SK-N-SH (cell line): Measurements from ENCODE around the gene RFTN1. TPM values are rescaled to one million over a fixed set of nuclear protein-coding genes. Genes with fewer than 3 reads are reported as not detected.

Source experiments
- CTCF ChIA-PET: fragments of 300-600, 350-600 bp; formaldehyde crosslinking; extraction: SDS; loops from one replicate; lab custom pipeline; 2021; lab: Yijun Ruan, JAX
- POLR2A ChIA-PET: fragments of 350-600 bp; sonication (Branson Sonifier 250); formaldehyde crosslinking; extraction: SDS; loops from one replicate; lab custom pipeline; 2020; ENCODE audit warnings: antibody characterized with exemption, inconsistent platforms; lab: Yijun Ruan, JAX
- DNase-seq: peaks from one replicate; pipeline ENCODE4 v3.0.0; 2012
- H2AFZ ChIP-seq: fragments of 200-600 bp; sonication (generic); 2 replicates; pipeline ENCODE4 v1.8.1; 2016; ENCODE audit warnings: antibody characterized with exemption, mild to moderate bottlenecking, low read depth
- H3F3A ChIP-seq: fragments of 200-600 bp; sonication (generic); replicated peaks from 2 replicates; pipeline ENCODE3; 2016; ENCODE audit warnings: antibody characterized with exemption, mild to moderate bottlenecking; ENCODE audit not compliant: insufficient read depth
- H3K27ac ChIP-seq, 2 experiments: fragments of 200-500 bp in 1 of 2; fragments of 200-600 bp in 1 of 2; sonication (Bioruptor generic) in 1 of 2; sonication (generic), shearing (Covaris generic) in 1 of 2; 2 replicates each; pipeline versions ENCODE4 v1.5.1 to v1.6.1; 2014 to 2016; ENCODE audit warnings: low read depth in 2 of 2, inconsistent platforms in 1 of 2, low read length in 1 of 2, mild to moderate bottlenecking in 1 of 2, mixed read lengths in 1 of 2
- H3K27me3 ChIP-seq: fragments of 200-600 bp; sonication (generic), shearing (Covaris generic); 2 replicates; pipeline ENCODE4 v1.6.1; 2016; ENCODE audit warnings: mixed run types; ENCODE audit not compliant: insufficient read depth
- H3K36me3 ChIP-seq, 2 experiments: fragments of 200-500 bp in 1 of 2; fragments of 200-600 bp in 1 of 2; sonication (Bioruptor generic) in 1 of 2; sonication (generic) in 1 of 2; replicated peaks in 1 of 2; 2 replicates each; pipeline versions ENCODE3 to v1.5.1; 2014 to 2016; ENCODE audit warnings: low read length in 1 of 2, mild to moderate bottlenecking in 1 of 2; ENCODE audit not compliant: insufficient read depth in 2 of 2, control insufficient read depth in 1 of 2
- H3K4me1 ChIP-seq, 2 experiments: fragments of 200-500 bp in 1 of 2; fragments of 200-600 bp in 1 of 2; sonication (Bioruptor generic) in 1 of 2; sonication (generic), shearing (Covaris generic) in 1 of 2; 2 replicates each; pipeline versions ENCODE4 v1.5.1 to v1.6.1; 2014 to 2016; ENCODE audit warnings: low read depth in 1 of 2, low read length in 1 of 2, mixed run types in 1 of 2; ENCODE audit not compliant: insufficient read depth in 2 of 2, control insufficient read depth in 1 of 2
- H3K4me2 ChIP-seq: fragments of 200-600 bp; sonication (generic), shearing (Covaris generic); 2 replicates; pipeline ENCODE4 v1.6.1; 2017; ENCODE audit warnings: mixed run types
- H3K4me3 ChIP-seq, 2 experiments: fragments of 200-500 bp in 1 of 2; fragments of 200-600 bp in 1 of 2; sonication (Bioruptor generic) in 1 of 2; sonication (generic), shearing (Covaris generic) in 1 of 2; 2 replicates each; pipeline versions ENCODE4 v1.5.1 to v1.8.1; 2014 to 2016; ENCODE audit warnings: low read depth in 2 of 2, inconsistent platforms in 1 of 2, low read length in 1 of 2, mild to moderate bottlenecking in 1 of 2, mixed read lengths in 1 of 2, moderate library complexity in 1 of 2
- H3K79me2 ChIP-seq: fragments of 200-600 bp; sonication (generic); 2 replicates; pipeline ENCODE4 v1.8.1; 2017; ENCODE audit warnings: mild to moderate bottlenecking; ENCODE audit not compliant: insufficient read depth
- H3K9ac ChIP-seq: fragments of 200-600 bp; sonication (generic); 2 replicates; pipeline ENCODE4 v1.6.1; 2017; ENCODE audit warnings: mixed run types
- H3K9me2 ChIP-seq: fragments of 200-600 bp; sonication (generic); 2 replicates; pipeline ENCODE4 v1.6.1; 2017; ENCODE audit warnings: mixed run types
- H3K9me3 ChIP-seq: fragments of 200-600 bp; sonication (generic); 2 replicates; pipeline ENCODE4 v1.6.1; 2017; ENCODE audit warnings: mixed run types, mild to moderate bottlenecking, moderate library complexity
- H4K20me1 ChIP-seq: fragments of 200-600 bp; sonication (generic); 2 replicates; pipeline ENCODE4 v1.6.1; 2017; ENCODE audit warnings: mild to moderate bottlenecking, mixed run types; ENCODE audit not compliant: insufficient read depth
- EZH2phosphoT487 ChIP-seq: fragments of 200-600 bp; sonication (generic); IDR thresholded peaks from 2 replicates; pipeline ENCODE4 v1.6.1; 2017; ENCODE audit warnings: low read depth, mixed run types, mild to moderate bottlenecking, antibody characterized with exemption, moderate library complexity, borderline replicate concordance
- FOXJ3 ChIP-seq: sonication (generic); formaldehyde crosslinking; IDR thresholded peaks from 2 replicates; pipeline ENCODE4 v1.5.1; 2020; ENCODE audit warnings: mild to moderate bottlenecking, missing genetic modification reagents
- GABPA ChIP-seq: IDR thresholded peaks from 2 replicates; pipeline ENCODE4 v1.4.0; 2012; ENCODE audit warnings: low read depth, mild to moderate bottlenecking
- JUND ChIP-seq: IDR thresholded peaks from 2 replicates; pipeline ENCODE4 v1.4.0; 2012
- MXI1 ChIP-seq: IDR thresholded peaks from 2 replicates; pipeline ENCODE4 v1.6.1; 2012; ENCODE audit warnings: mild to moderate bottlenecking, low read depth, low read length, improper control_type of control experiment
- NFIC ChIP-seq: IDR thresholded peaks from 2 replicates; pipeline ENCODE4 v1.4.0; 2012; ENCODE audit warnings: borderline replicate concordance
- NRF1 ChIP-seq: IDR thresholded peaks from 2 replicates; pipeline ENCODE4 v1.6.1; 2012; ENCODE audit warnings: low read depth, mild to moderate bottlenecking, low read length
- RCOR1 ChIP-seq: fragments of 150-350 bp; IDR thresholded peaks from 2 replicates; pipeline ENCODE4 v1.6.1; 2017; ENCODE audit warnings: antibody characterized with exemption, low read length
- SIN3A ChIP-seq: IDR thresholded peaks from 2 replicates; pipeline ENCODE4 v1.6.1; 2012; ENCODE audit warnings: low read depth, mild to moderate bottlenecking, low read length, moderate library complexity, borderline replicate concordance
- SMC3 ChIP-seq: IDR thresholded peaks from 2 replicates; pipeline ENCODE4 v1.6.1; 2012; ENCODE audit warnings: low read depth, low read length, improper control_type of control experiment
- TAF1 ChIP-seq: IDR thresholded peaks from 2 replicates; pipeline ENCODE4 v1.6.1; 2012; ENCODE audit warnings: low read depth, mild to moderate bottlenecking, low read length, moderate library complexity, borderline replicate concordance
- TEAD4 ChIP-seq: IDR thresholded peaks from 2 replicates; pipeline ENCODE4 v1.4.0; 2012; ENCODE audit warnings: mild to moderate bottlenecking, borderline replicate concordance; ENCODE audit not compliant: insufficient read depth
- YY1 ChIP-seq: IDR thresholded peaks from 2 replicates; pipeline ENCODE4 v1.4.0; 2012; ENCODE audit warnings: low read depth, mild to moderate bottlenecking
- WGBS: methylation state at CpG from one replicate; pipeline ENCODE4 v1.1.6; 2017; ENCODE audit warnings: low lambda C conversion rate; 5-methylcytosine and 5-hydroxymethylcytosine counted together
- polyA plus RNA-seq, 3 experiments: library from polyadenylated mRNA; depleted of rRNA; stranded (reverse); fragments of >200 nt; gene quantifications; 2 replicates each; pipeline ENCODE4 v1.2.3, GENCODE V29; 2012
- TF ChIP-seq, protein P1 (sequence below): fragments of 200-600 bp; sonication (generic); IDR thresholded peaks from 2 replicates; pipeline ENCODE4 v1.6.1; 2017; ENCODE audit warnings: antibody characterized with exemption, mild to moderate bottlenecking, moderate library complexity
- TF ChIP-seq, protein P2 (sequence below): IDR thresholded peaks from 2 replicates; pipeline ENCODE4 v1.4.0; 2012; ENCODE audit warnings: low read depth
- TF ChIP-seq, protein P3 (sequence below): IDR thresholded peaks from 2 replicates; pipeline ENCODE4 v1.4.0; 2012; ENCODE audit warnings: low read depth, borderline replicate concordance
- TF ChIP-seq, protein P4 (sequence below): IDR thresholded peaks from 2 replicates; pipeline ENCODE4 v1.4.0; 2012; ENCODE audit warnings: low read depth, borderline replicate concordance

The RFTN1 gene
- polyA plus RNA-seq, 1 of the 3 experiments (the other 2 are of a cell fraction): 21.2 TPM

DNA sequence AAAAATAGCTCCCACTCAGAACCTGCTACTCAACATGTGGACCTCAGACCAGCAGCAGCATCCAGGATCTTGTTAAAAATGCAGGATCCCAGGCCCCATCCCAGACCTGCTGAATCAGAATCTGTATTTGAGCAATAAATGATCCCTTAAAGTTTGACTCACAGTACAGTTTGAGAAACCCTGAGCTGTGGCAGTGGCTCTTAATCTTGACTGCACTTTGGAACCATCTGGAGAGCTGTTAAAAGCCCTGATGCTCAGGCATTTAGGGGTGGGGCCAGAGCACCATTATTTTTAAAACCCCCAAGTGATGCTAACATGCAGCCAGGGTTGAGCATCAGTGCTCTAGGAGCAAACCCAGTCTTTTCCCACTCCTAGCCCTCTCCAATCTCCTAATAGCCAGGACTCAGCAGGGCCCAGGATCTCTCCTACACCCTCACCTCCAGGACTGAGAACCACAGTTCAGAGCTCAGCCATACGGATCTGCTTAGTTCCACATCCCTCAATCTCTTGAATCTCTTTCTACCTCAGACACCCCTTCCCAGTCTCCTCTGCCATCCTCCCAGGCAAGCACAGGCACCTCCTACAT lies 10.2 kb downstream of the RFTN1 start:
- ChIA-PET POLR2A (interaction anchor here (1.3 kb wide), 1 partner anchor 13 kb away, joined by 3 read pairs; no protein-coding TSS in a partner anchor), CTCF (interaction anchor here (0.6 to 0.7 kb wide), 2 partner anchors 103 to 687 kb away, joined by 3 read pairs; no protein-coding TSS in a partner anchor)
- Histone ChIP-seq H3K27me3 (no peaks in the 10 kb centered on the region), H4K20me1 (no peaks in the 10 kb centered on the region; the same call in 1 of the 2 replicates), H3F3A (no peaks in the 10 kb centered on the region), H3K4me1 (peaks cover 0 to 31% of the 10 kb centered on the region in 2 experiments; a peak in 1 of 4 replicates), H3K9me2 (no peaks in the 10 kb centered on the region), H3K79me2 (peaks cover 78% of the 10 kb centered on the region), H2AFZ (no peak overlapping the region), H3K27ac (no peak overlapping the region; a peak in 1 of 4 replicates), H3K36me3 (peaks cover 4 to 10% of the 10 kb centered on the region in 2 experiments), H3K4me2 (no peak overlapping the region), H3K9me3 (no peaks in the 10 kb centered on the region), H3K4me3 (no peak overlapping the region), H3K9ac (no peak overlapping the region)
- TF ChIP-seq, protein P1, sequence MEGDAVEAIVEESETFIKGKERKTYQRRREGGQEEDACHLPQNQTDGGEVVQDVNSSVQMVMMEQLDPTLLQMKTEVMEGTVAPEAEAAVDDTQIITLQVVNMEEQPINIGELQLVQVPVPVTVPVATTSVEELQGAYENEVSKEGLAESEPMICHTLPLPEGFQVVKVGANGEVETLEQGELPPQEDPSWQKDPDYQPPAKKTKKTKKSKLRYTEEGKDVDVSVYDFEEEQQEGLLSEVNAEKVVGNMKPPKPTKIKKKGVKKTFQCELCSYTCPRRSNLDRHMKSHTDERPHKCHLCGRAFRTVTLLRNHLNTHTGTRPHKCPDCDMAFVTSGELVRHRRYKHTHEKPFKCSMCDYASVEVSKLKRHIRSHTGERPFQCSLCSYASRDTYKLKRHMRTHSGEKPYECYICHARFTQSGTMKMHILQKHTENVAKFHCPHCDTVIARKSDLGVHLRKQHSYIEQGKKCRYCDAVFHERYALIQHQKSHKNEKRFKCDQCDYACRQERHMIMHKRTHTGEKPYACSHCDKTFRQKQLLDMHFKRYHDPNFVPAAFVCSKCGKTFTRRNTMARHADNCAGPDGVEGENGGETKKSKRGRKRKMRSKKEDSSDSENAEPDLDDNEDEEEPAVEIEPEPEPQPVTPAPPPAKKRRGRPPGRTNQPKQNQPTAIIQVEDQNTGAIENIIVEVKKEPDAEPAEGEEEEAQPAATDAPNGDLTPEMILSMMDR: no peak
- TF ChIP-seq, protein P2, sequence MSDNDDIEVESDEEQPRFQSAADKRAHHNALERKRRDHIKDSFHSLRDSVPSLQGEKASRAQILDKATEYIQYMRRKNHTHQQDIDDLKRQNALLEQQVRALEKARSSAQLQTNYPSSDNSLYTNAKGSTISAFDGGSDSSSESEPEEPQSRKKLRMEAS: no peak
- TF ChIP-seq MXI1 (no peak), GABPA (no peak), TEAD4 (no peak), EZH2phosphoT487 (no peak), NFIC (no peak)
- no peak for DNase-seq
- 82% methylated on average over 1 of the region's 1 CpG for WGBS

DNA sequence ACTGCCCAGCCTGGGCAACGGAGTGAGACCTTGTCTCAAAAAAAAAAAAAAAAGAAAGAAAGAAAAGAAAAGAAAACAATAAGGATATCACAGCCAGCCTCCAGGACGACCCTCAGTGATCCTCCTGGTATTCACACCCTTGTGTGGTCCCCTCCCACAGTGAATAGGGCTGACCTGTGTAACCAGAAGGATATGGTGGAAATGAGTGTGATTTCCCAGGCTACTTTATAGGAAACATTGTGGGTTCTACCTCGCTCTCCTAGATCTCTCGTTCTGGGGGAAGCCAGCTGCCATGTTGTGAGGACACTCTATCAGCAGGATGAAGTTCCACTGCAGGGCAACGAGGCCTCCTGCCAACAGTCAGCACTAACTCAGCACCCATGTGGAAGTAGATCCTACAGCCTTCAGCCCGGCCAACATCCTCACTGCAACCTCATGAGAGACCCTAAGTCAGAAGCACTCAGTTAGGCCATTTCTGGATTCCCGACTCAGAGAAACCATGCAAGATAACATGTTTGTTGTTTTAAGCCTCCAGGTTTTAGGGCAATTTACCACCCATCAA lies 11.1 kb downstream of the RFTN1 start:
- TF ChIP-seq RCOR1 (no peak), YY1 (no peak), TEAD4 (no peak), FOXJ3 (CRISPR knock-in tag) (no peak), SMC3 (no peak), TAF1 (no peak), NRF1 (no peak), SIN3A (no peak), JUND (no peak)
- TF ChIP-seq, protein P1: no peak
- TF ChIP-seq, protein P3, sequence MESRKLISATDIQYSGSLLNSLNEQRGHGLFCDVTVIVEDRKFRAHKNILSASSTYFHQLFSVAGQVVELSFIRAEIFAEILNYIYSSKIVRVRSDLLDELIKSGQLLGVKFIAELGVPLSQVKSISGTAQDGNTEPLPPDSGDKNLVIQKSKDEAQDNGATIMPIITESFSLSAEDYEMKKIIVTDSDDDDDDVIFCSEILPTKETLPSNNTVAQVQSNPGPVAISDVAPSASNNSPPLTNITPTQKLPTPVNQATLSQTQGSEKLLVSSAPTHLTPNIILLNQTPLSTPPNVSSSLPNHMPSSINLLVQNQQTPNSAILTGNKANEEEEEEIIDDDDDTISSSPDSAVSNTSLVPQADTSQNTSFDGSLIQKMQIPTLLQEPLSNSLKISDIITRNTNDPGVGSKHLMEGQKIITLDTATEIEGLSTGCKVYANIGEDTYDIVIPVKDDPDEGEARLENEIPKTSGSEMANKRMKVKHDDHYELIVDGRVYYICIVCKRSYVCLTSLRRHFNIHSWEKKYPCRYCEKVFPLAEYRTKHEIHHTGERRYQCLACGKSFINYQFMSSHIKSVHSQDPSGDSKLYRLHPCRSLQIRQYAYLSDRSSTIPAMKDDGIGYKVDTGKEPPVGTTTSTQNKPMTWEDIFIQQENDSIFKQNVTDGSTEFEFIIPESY: no peak
- TF ChIP-seq, protein P4, sequence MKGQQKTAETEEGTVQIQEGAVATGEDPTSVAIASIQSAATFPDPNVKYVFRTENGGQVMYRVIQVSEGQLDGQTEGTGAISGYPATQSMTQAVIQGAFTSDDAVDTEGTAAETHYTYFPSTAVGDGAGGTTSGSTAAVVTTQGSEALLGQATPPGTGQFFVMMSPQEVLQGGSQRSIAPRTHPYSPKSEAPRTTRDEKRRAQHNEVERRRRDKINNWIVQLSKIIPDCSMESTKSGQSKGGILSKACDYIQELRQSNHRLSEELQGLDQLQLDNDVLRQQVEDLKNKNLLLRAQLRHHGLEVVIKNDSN: no peak
- TF ChIP-seq, all 33 proteins: peak for 0

More for the DNA sequence above, 11.1 kb downstream of the RFTN1 start:
- Histone ChIP-seq H3K9me2 (no peaks in the 10 kb centered on the region), H3K79me2 (peaks cover 75% of the 10 kb centered on the region; the same call in 1 of the 2 replicates), H3K9ac (no peak overlapping the region), H3K4me2 (no peak overlapping the region), H4K20me1 (no peaks in the 10 kb centered on the region), H3K27ac (no peak overlapping the region), H3F3A (no peaks in the 10 kb centered on the region), H3K4me1 (peaks cover 0 to 29% of the 10 kb centered on the region in 2 experiments; a peak in 1 of 4 replicates), H2AFZ (no peak overlapping the region), H3K4me3 (no peak overlapping the region), H3K36me3 (peaks cover 4 to 10% of the 10 kb centered on the region in 2 experiments), H3K9me3 (no peaks in the 10 kb centered on the region), H3K27me3 (no peaks in the 10 kb centered on the region)
- DNase-seq: no peak
- ChIA-PET POLR2A (interaction anchor here (1.3 kb wide), 1 partner anchor 14 kb away, joined by 3 read pairs; no protein-coding TSS in a partner anchor), CTCF (no interaction called here)
- WGBS: 82% methylated on average over 5 of the region's 7 CpGs
